Hepatocyte (in vitro differentiated cells): ENCODE measurements around the gene SH3PXD2B. TPM values are rescaled to one million over a fixed set of nuclear protein-coding genes. Genes with fewer than 3 reads are reported as not detected.

Experiments used
- DNase-seq: peaks from one replicate; pipeline ENCODE4 v3.0.0-alpha.2; 2016; ENCODE audit warnings: low spot score
- H2AFZ ChIP-seq: fragments of 200-600 bp; sonication (generic); 2 replicates; pipeline ENCODE4 v1.6.0; 2016; ENCODE audit warnings: antibody characterized with exemption, mild to moderate bottlenecking
- H3K27ac ChIP-seq: fragments of 200-600 bp; sonication (generic); 2 replicates; pipeline ENCODE4 v1.5.1; 2016; ENCODE audit warnings: mild to moderate bottlenecking
- H3K27me3 ChIP-seq: fragments of 200-600 bp; sonication (generic); 2 replicates; pipeline ENCODE4 v1.6.1; 2016
- H3K36me3 ChIP-seq: fragments of 200-600 bp; sonication (generic); replicated peaks from 2 replicates; pipeline ENCODE4 v1.5.1; 2016; ENCODE audit warnings: low read depth; ENCODE audit not compliant: insufficient read depth
- H3K4me1 ChIP-seq: fragments of 200-600 bp; sonication (generic); 2 replicates; pipeline ENCODE4 v1.5.1; 2016; ENCODE audit warnings: mild to moderate bottlenecking, moderate library complexity; ENCODE audit not compliant: insufficient read depth
- H3K4me2 ChIP-seq: fragments of 200-600 bp; sonication (generic); 2 replicates; pipeline ENCODE4 v1.6.0; 2016
- H3K4me3 ChIP-seq: fragments of 200-600 bp; sonication (generic); 2 replicates; pipeline ENCODE4 v1.5.1; 2016; ENCODE audit warnings: mild to moderate bottlenecking
- H3K79me2 ChIP-seq: fragments of 200-600 bp; sonication (generic); 2 replicates; pipeline ENCODE4 v1.6.0; 2017; ENCODE audit warnings: mild to moderate bottlenecking
- H3K9me2 ChIP-seq: fragments of 200-600 bp; sonication (generic); replicated peaks from 2 replicates; pipeline ENCODE4 v1.6.0; 2017; ENCODE audit warnings: mild to moderate bottlenecking; ENCODE audit not compliant: insufficient read depth
- H3K9me3 ChIP-seq: fragments of 200-600 bp; sonication (generic); 2 replicates; pipeline ENCODE4 v1.5.1; 2016; ENCODE audit warnings: low read depth, mild to moderate bottlenecking
- H4K20me1 ChIP-seq: fragments of 200-600 bp; sonication (generic); 2 replicates; pipeline ENCODE4 v1.6.0; 2016; ENCODE audit warnings: mild to moderate bottlenecking; ENCODE audit not compliant: insufficient read depth, poor library complexity, severe bottlenecking
- EZH2 ChIP-seq: fragments of 200-600 bp; sonication (generic); IDR thresholded peaks from 2 replicates; pipeline ENCODE4 v1.6.1; 2016; ENCODE audit warnings: antibody characterized with exemption, mild to moderate bottlenecking, borderline replicate concordance
- EZH2phosphoT487 ChIP-seq: fragments of 200-600 bp; sonication (generic); IDR thresholded peaks from one replicate; pipeline ENCODE4 v1.6.1; 2018; ENCODE audit warnings: antibody characterized with exemption, mild to moderate bottlenecking, low read depth, moderate library complexity; ENCODE audit not compliant: unreplicated experiment, severe bottlenecking
- WGBS: methylation state at CpG from one replicate; pipeline ENCODE4 v1.1.6; 2016; ENCODE audit warnings: low lambda C conversion rate; ENCODE audit errors: missing lambda C conversion rate; 5-methylcytosine and 5-hydroxymethylcytosine counted together
- polyA plus RNA-seq: library from polyadenylated mRNA; unstranded; fragments of >200 nt; fragmentation: Nextera tagmentation; extraction: Ambion mirVana; gene quantifications from 2 replicates; pipeline ENCODE4 v1.2.1, GENCODE V29; 2016
- total RNA-seq: library from RNA; depleted of rRNA; stranded (reverse); fragments of >200 nt; gene quantifications from 2 replicates; pipeline ENCODE4 v1.2.3, GENCODE V29; 2014
- TF ChIP-seq, protein P1 (sequence below): fragments of 200-600 bp; sonication (generic); IDR thresholded peaks from 2 replicates; pipeline ENCODE4 v1.5.1; 2016; ENCODE audit warnings: antibody characterized with exemption, mild to moderate bottlenecking; ENCODE audit not compliant: poor library complexity

The SH3PXD2B gene
- total and polyA plus RNA-seq, 2 experiments from 2014 or later: 27.8 to 28.5 TPM

GRCh38 chr5:172491481-172491880 lies 37.2 kb upstream of the SH3PXD2B start:
- no peak overlapping the region for H2AFZ ChIP-seq
- H3K27me3 ChIP-seq: no peaks in the 10 kb centered on the region
- no peaks in the 10 kb centered on the region for H3K4me1 ChIP-seq
- WGBS: 80% methylated on average over 8 of the region's 8 CpGs
- H3K9me3 ChIP-seq: no peaks in the 10 kb centered on the region
- H3K79me2 ChIP-seq: no peaks in the 10 kb centered on the region
- H3K27ac ChIP-seq: no peak overlapping the region
- H4K20me1 ChIP-seq: no peaks in the 10 kb centered on the region
- no peaks in the 10 kb centered on the region for H3K36me3 ChIP-seq
- no peak overlapping the region for H3K4me2 ChIP-seq
- TF ChIP-seq, protein P1, sequence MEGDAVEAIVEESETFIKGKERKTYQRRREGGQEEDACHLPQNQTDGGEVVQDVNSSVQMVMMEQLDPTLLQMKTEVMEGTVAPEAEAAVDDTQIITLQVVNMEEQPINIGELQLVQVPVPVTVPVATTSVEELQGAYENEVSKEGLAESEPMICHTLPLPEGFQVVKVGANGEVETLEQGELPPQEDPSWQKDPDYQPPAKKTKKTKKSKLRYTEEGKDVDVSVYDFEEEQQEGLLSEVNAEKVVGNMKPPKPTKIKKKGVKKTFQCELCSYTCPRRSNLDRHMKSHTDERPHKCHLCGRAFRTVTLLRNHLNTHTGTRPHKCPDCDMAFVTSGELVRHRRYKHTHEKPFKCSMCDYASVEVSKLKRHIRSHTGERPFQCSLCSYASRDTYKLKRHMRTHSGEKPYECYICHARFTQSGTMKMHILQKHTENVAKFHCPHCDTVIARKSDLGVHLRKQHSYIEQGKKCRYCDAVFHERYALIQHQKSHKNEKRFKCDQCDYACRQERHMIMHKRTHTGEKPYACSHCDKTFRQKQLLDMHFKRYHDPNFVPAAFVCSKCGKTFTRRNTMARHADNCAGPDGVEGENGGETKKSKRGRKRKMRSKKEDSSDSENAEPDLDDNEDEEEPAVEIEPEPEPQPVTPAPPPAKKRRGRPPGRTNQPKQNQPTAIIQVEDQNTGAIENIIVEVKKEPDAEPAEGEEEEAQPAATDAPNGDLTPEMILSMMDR: no peak
- no peak for TF ChIP-seq EZH2
- no peak for TF ChIP-seq EZH2phosphoT487
- H3K4me3 ChIP-seq: no peak overlapping the region
- no peak for DNase-seq
- no peaks in the 10 kb centered on the region for H3K9me2 ChIP-seq

DNA sequence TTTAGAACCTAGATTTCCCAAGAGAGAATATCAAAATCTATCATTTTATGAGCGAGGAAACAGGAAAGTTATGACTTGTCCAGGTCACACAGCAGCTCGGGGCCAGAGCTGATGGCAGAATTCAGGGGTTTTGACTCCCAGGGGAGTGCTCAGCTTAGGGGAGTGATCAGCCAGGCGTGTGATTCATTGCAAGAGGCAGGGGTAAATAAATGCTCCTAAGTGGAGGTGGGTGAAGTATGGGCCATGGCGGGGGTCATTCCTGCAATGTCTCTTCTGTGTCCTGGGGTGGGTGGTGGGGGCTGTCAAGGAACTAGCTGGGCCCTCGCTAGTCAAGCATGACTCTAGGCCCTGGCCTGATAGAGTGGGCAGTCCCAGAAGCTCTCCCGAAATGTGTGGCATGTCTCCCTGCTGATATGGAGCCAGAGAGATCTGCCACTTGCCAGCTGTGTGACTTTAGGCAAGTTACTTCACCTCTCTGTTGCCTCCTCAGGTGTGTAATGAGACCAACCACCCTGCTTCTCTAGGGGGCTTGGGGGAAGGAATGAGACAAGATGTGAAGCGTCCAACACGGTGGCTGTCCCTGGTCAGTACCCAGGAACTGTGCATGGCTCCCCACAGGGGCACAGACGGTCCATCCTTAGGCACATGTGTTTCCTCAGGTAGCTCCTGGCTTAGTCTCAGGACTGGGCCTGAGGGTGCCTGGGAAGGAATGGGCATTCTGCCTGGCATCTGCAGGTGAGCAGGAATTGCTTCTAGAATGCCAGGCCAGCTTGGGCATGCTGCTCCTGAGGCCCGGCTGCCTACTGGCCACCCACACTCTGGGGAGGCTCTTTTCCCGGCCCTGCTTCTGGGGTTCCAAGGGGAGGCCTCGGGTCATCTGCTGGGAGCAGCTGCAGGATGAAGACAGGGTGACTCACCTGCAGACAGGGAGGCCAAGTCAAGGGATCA lies 36.5 kb upstream of the SH3PXD2B start:
- Histone ChIP-seq H3K9me3 (no peaks in the 10 kb centered on the region), H3K4me2 (no peak overlapping the region), H3K4me1 (no peaks in the 10 kb centered on the region), H3K4me3 (no peak overlapping the region), H4K20me1 (no peaks in the 10 kb centered on the region), H3K9me2 (no peaks in the 10 kb centered on the region), H3K36me3 (no peaks in the 10 kb centered on the region), H2AFZ (no peak overlapping the region), H3K27me3 (no peaks in the 10 kb centered on the region), H3K79me2 (no peaks in the 10 kb centered on the region), H3K27ac (no peak overlapping the region)
- 88% methylated on average over 12 of the region's 12 CpGs for WGBS
- TF ChIP-seq, protein P1: no peak
- TF ChIP-seq EZH2phosphoT487 (no peak), EZH2 (no peak)
- no peak for DNase-seq

GRCh38 chr5:172488221-172488620 lies 33.9 kb upstream of the SH3PXD2B start:
- Histone ChIP-seq H3K4me3 (no peak overlapping the region), H3K79me2 (no peaks in the 10 kb centered on the region), H3K9me2 (no peaks in the 10 kb centered on the region), H3K36me3 (no peaks in the 10 kb centered on the region), H4K20me1 (no peaks in the 10 kb centered on the region), H3K27ac (no peak overlapping the region), H3K27me3 (no peaks in the 10 kb centered on the region), H2AFZ (no peak overlapping the region), H3K9me3 (no peaks in the 10 kb centered on the region), H3K4me1 (no peaks in the 10 kb centered on the region), H3K4me2 (no peak overlapping the region)
- WGBS: 90% methylated on average over 14 of the region's 14 CpGs
- no peak for DNase-seq
- TF ChIP-seq EZH2phosphoT487 (no peak), EZH2 (no peak)
- TF ChIP-seq, protein P1: no peak
